Ecto neural progenitor cell (in vitro differentiated cells): ENCODE measurements around the gene PRELID1.
A peak's percentile ranks its signal among the peaks of the same experiment; 100 is the strongest.
"Not testable (repeated sequence)": the region's sequence is repeated elsewhere in the genome, so short reads cannot be mapped to it uniquely, and the experiment has no call there.

Experiments
- DNase-seq: peaks from one replicate; pipeline ENCODE4 v3.0.0-alpha.2; 2018; ENCODE audit warnings: low spot score

The PRELID1 gene

DNA sequence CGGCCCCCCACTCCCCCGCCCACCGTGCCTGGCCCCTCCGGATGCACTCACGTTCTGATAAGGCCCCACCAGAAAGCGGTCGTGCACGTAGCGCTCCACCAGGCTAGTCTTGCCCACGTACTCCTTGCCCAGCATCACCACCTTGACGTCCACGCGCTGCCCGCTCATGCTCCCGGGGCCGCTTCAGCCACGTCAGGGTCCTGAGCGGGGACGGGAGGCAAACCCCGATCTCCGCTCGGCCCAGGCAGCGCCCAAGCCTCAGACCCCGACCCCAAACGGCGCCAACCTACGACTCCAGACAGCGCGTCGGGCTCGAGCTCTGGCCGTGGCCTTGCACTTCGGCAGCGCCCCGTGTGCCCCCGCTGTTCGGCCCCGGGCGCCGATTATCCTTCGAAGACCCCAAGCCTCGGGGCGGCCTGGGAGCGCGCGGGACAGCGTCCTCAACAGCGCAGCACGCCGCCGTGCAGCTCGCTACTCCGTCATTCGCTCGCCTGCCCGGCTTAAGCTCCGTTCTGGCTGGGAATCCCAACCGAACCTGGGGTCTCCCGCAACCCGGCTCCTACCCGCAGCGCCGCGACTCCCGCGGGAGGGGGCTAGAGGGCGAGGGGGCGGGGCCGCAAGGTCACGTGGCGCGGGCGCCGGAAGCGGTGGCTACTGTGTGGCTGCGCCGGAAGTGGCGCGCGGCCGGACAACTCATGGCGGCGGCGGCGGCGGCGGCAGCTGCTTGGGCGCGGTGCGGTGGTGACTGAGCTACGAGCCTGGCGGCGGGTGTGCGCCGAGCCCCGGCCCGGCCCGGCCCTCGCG is at the start of gene PRELID1, which contains the start of gene RAB24:
Gene PRELID1, plus strand, starts transcription at position 679 of the 804 bp plus-strand sequence. CDS start 187 bp downstream, outside the sequence.
Gene RAB24, minus strand, starts transcription at position 599 of the 804 bp plus-strand sequence. Its CDS starts 431 bp downstream, at position 168.
- DNase-seq, result peak; percentile 93

DNA sequence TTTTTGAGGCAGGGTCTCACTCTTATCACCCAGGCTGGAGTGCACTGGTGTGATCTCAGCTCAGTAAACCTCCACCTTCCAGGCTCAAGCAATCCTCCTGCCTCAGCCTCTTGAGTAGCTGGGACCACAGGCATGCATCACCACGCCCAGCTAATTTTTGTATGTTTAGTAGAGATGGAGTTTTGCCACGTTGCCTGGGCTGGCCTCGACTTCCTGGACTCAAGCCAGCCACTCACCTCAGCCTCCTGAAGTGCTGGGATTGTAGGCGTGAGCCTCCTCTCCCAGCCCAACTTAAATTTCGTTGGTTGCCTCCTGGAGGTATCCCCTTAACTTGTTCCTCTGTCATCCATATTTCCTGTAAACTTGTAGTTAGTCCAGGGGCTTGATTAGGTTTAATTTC is 47.3 kb upstream of the PRELID1 start:
- DNase-seq, result no peak

GRCh38 chr5:177258711-177259110 is 44.9 kb upstream of the PRELID1 start:
- not testable (repeated sequence) for DNase-seq

DNA sequence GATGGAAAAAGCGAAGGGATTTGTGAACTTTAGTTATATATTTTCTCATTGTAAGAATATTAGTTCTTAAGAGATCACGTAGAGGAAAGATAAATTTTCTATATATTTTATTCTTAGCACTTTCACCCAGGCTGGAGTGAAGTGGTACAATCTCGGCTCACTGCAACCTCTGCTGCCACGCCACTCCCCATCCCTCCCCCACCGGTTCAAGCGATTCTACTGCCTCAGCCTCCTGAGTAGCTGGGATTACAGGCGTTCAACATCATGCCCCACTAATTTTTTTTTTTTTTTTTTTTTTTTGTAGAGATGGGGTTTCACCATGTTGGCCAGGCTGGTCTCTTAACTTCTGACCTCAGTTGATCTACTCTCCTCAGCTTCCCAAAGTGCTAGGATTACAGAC is 42.6 kb upstream of the PRELID1 start:
- DNase-seq, result no peak

- DNase-seq, result no peak
Measured at GRCh38 chr5:177261510-177261909, 42.1 kb upstream of the PRELID1 start.

DNA sequence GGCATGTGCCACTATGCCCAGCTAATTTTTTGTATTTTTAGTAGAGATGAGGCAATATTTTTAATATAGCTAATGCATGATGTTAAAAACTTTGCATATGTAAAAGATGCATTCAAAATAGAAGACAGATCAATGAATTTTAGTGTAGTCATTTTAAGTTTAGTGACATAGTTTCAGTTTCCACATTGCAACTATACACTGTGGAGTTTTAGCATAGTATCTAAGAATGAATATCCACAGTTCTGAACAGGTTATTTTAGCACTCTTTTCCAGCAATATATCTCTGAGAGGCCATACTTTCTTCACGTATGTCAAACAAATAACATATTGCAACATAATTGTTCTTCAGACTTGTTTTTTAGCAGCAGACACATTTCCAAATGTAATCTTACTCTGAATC is 39.4 kb upstream of the PRELID1 start:
- DNase-seq, result no peak

DNA sequence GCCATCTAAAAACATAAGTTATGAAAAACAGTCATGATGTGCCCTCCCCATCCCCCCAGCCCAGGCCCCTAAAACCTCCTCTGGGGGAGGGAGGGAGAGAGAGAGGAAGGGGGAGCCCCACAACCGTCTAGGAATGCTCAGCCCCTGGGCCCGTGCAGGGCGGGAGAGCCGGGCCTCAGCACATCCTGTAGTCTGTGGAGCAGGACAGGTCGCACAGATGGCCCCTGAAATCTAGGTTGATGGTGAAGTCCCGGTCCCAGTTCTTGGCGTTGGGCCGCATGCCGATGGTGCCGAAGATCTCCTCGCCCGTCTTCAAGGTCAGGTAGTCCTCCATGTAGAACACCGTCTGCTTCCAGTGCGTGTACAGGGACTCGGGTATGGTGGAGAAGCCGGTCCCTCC is 38.2 kb upstream of the PRELID1 start:
- no peak for DNase-seq

DNA sequence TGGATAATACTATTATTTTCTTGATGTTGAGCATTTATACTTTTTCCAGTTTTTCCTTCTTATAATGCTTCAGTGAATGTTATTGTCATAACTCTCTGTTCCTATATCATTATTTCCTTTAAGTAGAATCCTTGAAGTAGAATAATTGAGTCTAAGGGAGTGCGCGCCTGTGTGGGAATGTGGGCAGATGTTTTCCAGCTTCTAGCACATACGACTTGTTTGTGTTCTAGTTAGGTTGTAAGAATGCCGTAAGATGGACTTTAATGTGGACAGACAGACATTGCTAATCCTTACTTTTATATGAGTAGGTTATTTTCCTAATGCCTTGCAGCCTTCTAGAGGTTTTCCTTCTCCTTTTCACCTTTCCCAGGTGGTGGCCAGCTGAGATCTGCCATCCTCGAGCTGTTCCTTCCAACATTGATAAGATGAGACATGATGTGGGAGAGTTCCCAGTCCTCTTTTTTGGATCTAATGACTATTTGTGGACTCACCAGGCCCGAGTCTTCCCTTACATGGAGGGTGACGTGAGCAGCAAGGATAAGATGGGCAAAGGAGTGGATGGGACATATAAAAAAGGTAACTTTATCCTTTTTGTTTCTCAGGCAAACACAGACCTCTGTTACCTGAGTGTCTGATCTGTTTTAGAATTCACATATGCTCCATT is 34.2 kb upstream of the PRELID1 start:
- DNase-seq, result no peak

GRCh38 chr5:177269976-177270375 is 33.6 kb upstream of the PRELID1 start:
- DNase-seq, result no peak

GRCh38 chr5:177270653-177271052 is 32.9 kb upstream of the PRELID1 start:
- no peak for DNase-seq

GRCh38 chr5:177271113-177271512 is 32.5 kb upstream of the PRELID1 start:
- DNase-seq, result no peak

- DNase-seq, result no peak
Measured at GRCh38 chr5:177275883-177276282, 27.7 kb upstream of the PRELID1 start.

- no peak for DNase-seq
Measured at GRCh38 chr5:177276886-177277285, 26.7 kb upstream of the PRELID1 start.

DNA sequence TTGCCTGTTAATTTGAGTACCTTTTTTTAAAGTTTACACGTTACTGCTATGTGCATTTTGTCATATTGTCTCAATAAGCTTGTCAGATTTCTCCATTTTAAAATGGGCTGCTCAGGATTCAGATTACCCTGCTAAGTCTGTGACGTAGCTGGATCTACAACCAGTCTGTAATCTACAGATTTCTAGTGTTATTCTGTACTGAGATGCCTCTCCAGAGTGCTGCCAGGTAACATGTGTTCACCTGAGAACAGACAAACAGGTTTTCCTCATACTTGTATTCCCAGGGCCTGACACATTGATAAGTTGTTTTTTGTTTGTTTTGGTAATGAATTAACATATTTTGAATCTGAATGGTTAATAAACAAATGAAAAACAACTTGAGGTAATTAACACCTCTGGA is 15.4 kb upstream of the PRELID1 start:
- DNase-seq, result no peak

DNA sequence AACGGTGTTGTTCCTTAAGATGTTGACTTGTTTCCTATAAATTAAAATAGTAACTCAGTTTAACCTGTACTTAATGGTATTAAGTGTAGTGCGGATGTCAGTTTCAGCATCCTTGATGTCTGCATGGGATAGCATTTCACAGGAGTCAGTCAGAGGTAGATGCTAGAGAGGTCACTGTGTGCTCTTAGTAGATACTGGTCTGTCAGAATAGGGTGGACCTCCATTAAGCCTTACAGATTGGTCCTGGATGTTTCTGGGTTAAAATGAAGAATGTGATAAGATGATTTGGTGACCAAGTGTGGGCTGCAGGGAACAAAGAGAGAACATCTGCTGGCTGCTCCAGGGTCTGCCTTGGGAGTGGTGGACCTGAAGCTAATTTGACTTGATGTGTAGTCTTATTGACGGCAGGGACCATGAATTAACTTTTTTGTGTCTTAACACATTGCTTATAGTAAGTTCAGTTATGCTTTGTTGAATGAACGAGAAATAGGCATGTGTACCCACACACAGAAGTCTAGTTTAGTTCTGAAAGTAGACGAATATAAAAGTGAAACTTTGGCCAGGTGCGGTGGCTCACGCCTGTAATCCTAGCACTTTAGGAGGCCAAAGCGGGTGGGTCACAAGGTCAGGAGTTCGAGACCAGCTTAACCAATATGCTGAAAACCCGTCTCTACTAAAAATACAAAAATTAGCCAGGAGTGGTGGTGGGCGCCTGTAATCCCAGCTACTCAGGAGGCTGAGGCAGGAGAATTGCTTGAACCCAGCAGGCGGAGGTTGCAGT is 12.6 kb upstream of the PRELID1 start:
- DNase-seq, result no peak

DNA sequence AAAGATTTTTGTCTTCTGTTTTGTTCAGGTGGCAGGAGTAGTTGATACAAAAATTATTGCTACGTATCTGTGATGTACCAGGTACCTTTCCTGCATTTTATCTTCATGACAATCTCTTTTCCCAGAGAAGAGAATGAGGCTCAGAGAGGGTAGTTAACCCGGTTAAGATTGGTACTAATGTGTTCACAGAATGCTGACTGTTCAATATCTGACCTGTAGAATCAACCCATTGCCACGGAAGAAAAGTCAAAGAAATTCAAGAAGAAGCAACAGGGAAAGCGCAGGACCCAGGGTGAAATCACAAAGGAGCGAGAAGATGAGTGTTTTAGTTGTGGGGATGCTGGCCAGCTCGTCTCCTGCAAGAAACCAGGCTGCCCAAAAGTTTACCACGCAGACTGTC is 11.9 kb upstream of the PRELID1 start:
- DNase-seq, result no peak

GRCh38 chr5:177293819-177294581 is 9.6 kb upstream of the PRELID1 start:
- DNase-seq, result no peak

DNA sequence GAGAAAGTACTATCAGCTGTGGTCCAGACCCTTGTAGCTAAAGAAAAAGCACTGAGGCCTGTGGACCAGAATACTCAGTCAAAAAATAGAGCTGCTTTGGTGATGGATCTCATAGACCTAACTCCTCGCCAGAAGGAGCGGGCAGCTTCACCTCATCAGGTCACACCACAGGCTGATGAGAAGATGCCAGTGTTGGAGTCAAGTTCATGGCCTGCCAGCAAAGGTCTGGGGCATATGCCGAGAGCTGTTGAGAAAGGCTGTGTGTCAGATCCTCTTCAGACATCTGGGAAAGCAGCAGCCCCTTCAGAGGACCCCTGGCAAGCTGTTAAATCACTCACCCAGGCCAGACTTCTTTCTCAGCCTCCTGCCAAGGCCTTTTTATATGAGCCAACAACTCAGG is 9.0 kb upstream of the PRELID1 start:
- DNase-seq, result no peak

- DNase-seq, result no peak
Measured at GRCh38 chr5:177295924-177296323, 7.7 kb upstream of the PRELID1 start.

DNA sequence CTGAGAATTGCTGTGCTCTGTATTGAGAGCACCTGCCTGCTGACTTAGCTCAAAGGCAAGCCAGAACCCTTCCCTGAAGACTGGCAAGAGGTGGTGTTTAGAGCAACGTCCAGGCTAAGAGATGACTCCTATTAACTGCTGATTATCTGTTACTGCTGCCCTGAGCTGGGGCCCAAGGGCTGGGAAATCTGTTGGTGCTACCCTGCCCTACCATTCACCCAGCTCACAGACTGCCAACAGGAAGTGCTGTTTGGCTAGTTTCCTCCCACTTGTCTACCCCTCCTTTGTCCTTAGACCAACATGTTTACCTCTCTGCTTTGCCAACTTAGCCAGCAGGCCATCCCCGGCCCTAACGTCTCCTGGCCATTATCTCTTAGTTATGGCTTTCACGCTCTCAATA is 7.0 kb upstream of the PRELID1 start:
- DNase-seq, result no peak

- DNase-seq, result no peak
Measured at GRCh38 chr5:177297922-177298321, 5.7 kb upstream of the PRELID1 start.

DNA sequence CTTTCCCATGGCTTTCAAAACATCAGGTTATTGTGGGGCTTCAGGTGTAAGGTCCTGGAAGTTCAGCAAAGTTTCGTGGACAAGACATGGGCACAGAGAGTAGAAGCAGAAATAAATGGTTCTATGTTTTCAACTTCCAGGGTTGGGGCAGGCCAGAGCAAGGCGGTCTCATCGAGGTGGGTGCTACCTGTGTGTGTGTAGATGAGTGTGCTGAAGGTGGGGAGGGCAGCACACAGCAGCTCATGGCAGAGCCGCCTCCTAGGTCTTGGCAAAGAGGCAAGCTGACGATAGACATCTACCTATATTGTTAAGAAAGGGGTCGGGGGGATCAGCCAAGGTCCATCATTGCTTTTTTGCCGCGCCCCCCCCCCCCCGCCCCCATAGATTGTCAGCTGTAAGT is 3.9 kb upstream of the PRELID1 start:
- DNase-seq, result no peak
